Tibial nerve (tissue), 4 donors: Measurements from ENCODE around the gene ZNF521. TPM values are rescaled to one million over a fixed set of nuclear protein-coding genes. Genes with fewer than 3 reads are reported as not detected.

Experiments
- DNase-seq, 2 donors: peaks; one replicate each; pipeline ENCODE4 v3.0.0-alpha.2; 2019; ENCODE audit warnings: low spot score in 2 of 2
- H3K27ac ChIP-seq, 4 donors: fragments of 200-600 bp; sonication (generic) in 3 of 4; one replicate each; pipeline ENCODE4 v1.5.1; 2017 to 2019; ENCODE audit warnings: mild to moderate bottlenecking in 1 of 4
- H3K27me3 ChIP-seq, 2 donors: fragments of 200-600 bp; sonication (generic) in 1 of 2; one replicate each; pipeline versions ENCODE4 v1.5.1 to v1.6.0; 2017 to 2019
- H3K36me3 ChIP-seq, 3 donors: fragments of 200-600 bp; sonication (generic); one replicate each; pipeline ENCODE4 v1.5.1; 2018 to 2019
- H3K4me1 ChIP-seq, 4 donors: fragments of 200-600 bp; sonication (generic) in 3 of 4; one replicate each; pipeline ENCODE4 v1.5.1; 2017 to 2019
- H3K4me3 ChIP-seq, 4 donors: fragments of 200-600 bp; sonication (generic) in 3 of 4; one replicate each; pipeline ENCODE4 v1.5.1; 2017 to 2019; ENCODE audit warnings: mild to moderate bottlenecking in 1 of 4, moderate library complexity in 1 of 4
- H3K9me3 ChIP-seq, 4 donors: fragments of 200-600 bp; sonication (generic) in 3 of 4; one replicate each; pipeline ENCODE4 v1.5.1; 2017 to 2019
- EP300 ChIP-seq, 2 donors: sonication (generic); formaldehyde crosslinking; IDR thresholded peaks; one replicate each; pipeline ENCODE4 v1.6.1; 2017; ENCODE audit warnings: antibody characterized with exemption in 2 of 2, mild to moderate bottlenecking in 1 of 2
- POLR2A ChIP-seq, 2 donors: fragments of 450-650 bp; IDR thresholded peaks; one replicate each; pipeline ENCODE4 v1.6.1; 2017; ENCODE audit warnings: antibody characterized with exemption in 2 of 2, mild to moderate bottlenecking in 2 of 2, moderate library complexity in 2 of 2
- WGBS, 2 donors: methylation state at CpG; one replicate each; pipeline ENCODE4 v1.1.5; 2018; 5-methylcytosine and 5-hydroxymethylcytosine counted together
- total RNA-seq, 4 donors: library from RNA; depleted of rRNA; stranded (reverse); fragments of >200 nt; gene quantifications; one replicate each; pipeline ENCODE4 v1.1.0, GENCODE V29; 2016
- TF ChIP-seq, protein P1 (sequence below), 5 experiments: fragments of 200-600 bp in 3 of 5; fragments of 450-650 bp in 2 of 5; sonication (generic) in 3 of 5; IDR thresholded peaks; one replicate each; pipeline ENCODE4 v1.5.1; 2016 to 2019; ENCODE audit warnings: antibody characterized with exemption in 5 of 5, mild to moderate bottlenecking in 3 of 5, moderate library complexity in 2 of 5

The ZNF521 gene
- total RNA-seq, 4 donors from 2014 or later: 32.7 to 66.3 (median 43.4) TPM

DNA sequence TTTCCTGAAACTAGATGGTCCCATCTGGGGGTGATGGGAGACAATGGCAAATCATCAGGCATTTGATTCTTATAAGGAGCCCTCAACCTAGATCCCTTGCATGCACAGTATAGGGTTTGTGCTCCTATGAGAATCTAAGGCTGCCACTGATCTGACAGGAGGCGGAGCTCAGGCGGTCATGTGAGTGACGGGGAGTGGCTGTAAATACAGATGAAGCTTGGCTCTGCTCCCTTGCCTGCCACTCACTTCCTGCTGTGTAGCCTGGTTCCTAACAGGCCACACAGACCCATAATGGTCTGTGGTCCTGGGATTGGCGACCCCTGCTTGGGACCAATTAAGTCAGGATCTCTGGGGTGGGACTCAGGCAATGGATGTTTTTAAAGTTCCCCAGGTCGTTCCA is 293.4 kb downstream of the ZNF521 start:
- TF ChIP-seq, protein P1, sequence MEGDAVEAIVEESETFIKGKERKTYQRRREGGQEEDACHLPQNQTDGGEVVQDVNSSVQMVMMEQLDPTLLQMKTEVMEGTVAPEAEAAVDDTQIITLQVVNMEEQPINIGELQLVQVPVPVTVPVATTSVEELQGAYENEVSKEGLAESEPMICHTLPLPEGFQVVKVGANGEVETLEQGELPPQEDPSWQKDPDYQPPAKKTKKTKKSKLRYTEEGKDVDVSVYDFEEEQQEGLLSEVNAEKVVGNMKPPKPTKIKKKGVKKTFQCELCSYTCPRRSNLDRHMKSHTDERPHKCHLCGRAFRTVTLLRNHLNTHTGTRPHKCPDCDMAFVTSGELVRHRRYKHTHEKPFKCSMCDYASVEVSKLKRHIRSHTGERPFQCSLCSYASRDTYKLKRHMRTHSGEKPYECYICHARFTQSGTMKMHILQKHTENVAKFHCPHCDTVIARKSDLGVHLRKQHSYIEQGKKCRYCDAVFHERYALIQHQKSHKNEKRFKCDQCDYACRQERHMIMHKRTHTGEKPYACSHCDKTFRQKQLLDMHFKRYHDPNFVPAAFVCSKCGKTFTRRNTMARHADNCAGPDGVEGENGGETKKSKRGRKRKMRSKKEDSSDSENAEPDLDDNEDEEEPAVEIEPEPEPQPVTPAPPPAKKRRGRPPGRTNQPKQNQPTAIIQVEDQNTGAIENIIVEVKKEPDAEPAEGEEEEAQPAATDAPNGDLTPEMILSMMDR (IDR thresholded peaks at IDR 0.05): no peak
- TF ChIP-seq POLR2A (IDR thresholded peaks at IDR 0.05) (no peak), EP300 (IDR thresholded peaks at IDR 0.05) (no peak)
- WGBS, 2 donors: 88 to 90% methylated on average over 5 of the region's 5 CpGs
- Histone ChIP-seq H3K4me3 (no peak overlapping the region), H3K36me3 (no peaks in the 10 kb centered on the region), H3K27ac (no peak overlapping the region), H3K4me1 (peaks cover 0 to 14% (median 0%) of the 10 kb centered on the region in 4 donors), H3K27me3 (no peaks in the 10 kb centered on the region), H3K9me3 (no peaks in the 10 kb centered on the region)
- DNase-seq: no peak

DNA sequence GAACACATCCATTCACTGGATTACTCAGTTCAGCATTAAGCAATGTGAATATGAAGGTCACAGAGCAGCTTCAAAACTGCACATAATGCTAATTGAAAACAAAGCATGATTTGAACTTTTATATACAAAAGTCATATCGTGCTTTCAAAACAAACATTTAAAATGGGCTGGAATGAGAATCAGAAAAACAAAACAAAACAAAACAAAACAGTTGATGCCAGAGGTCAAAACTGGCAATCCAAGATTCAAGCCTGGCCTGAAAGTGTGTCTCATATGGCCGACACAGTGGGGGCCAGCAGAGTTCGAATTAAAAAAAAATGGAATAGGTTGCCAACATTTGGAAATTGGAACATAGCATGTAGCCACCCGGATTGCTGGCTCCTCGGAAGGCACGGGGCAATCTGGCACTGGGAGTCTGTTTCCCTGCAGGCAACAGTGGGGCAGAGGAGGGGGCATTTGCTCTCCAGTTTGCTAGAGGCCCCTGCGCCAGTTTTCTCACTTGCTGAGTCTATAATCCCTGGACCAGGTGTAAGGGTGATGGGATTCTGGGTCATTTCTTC is 294.4 kb downstream of the ZNF521 start:
- Histone ChIP-seq H3K27me3 (no peaks in the 10 kb centered on the region), H3K4me1 (peaks cover 0 to 14% (median 0%) of the 10 kb centered on the region in 4 donors), H3K27ac (no peak overlapping the region), H3K36me3 (no peaks in the 10 kb centered on the region), H3K9me3 (no peaks in the 10 kb centered on the region), H3K4me3 (no peak overlapping the region)
- no peak for DNase-seq
- TF ChIP-seq, protein P1 (IDR thresholded peaks at IDR 0.05): no peak
- TF ChIP-seq EP300 (IDR thresholded peaks at IDR 0.05) (no peak), POLR2A (IDR thresholded peaks at IDR 0.05) (no peak)
- WGBS, 2 donors: 30 to 47% methylated on average over 7 of the region's 7 CpGs

DNA sequence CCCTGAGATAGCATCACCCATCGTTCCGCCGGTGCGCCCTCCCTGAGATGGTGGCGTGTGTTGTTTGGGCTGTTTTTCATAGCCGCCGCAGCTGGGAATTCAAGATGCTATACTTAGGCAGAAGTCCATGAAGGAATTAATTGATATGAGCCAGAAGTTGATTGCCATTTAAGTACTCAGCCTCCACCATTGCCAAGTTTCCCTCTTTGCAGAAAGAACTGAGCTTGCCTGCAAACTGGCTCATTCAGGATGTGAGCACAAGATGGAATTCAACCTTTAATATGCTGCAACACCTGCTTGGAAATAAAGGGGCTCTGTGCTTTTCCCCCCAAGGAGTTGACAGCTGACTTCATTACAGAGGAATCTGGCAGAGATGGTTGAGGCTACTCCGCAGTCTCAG is 295.5 kb downstream of the ZNF521 start:
- Histone ChIP-seq H3K27ac (no peak overlapping the region), H3K36me3 (no peaks in the 10 kb centered on the region), H3K27me3 (no peaks in the 10 kb centered on the region), H3K4me3 (no peak overlapping the region), H3K4me1 (peaks cover 0 to 14% (median 0%) of the 10 kb centered on the region in 4 donors), H3K9me3 (no peaks in the 10 kb centered on the region)
- TF ChIP-seq POLR2A (IDR thresholded peaks at IDR 0.05): no peak
- no peak for TF ChIP-seq EP300 (IDR thresholded peaks at IDR 0.05)
- TF ChIP-seq, protein P1 (IDR thresholded peaks at IDR 0.05): no peak
- WGBS, 2 donors: 76 to 82% methylated on average over 8 of the region's 8 CpGs
- no peak for DNase-seq

DNA sequence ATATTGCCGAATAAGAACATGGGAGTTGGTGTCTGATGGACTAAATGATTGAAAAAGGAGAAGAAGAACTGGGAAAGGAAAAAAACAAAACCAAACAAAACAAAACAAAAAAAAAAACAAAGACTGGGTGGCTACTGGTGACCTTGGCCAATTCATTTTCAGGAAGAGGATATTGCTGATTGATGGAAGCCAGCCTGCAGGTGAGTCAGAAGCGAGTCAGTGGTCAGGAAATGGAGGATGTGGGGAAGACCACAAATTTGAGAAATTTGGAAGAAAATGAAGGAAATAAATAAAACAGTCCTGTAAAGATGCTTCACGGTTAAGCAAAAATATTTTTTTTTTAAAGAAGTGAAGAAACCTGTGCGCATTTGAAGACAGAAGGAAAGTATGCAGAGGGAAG is 296.9 kb downstream of the ZNF521 start:
- DNase-seq: no peak
- peaks cover 0 to 14% (median 0%) of the 10 kb centered on the region in 4 donors for H3K4me1 ChIP-seq
- no peaks in the 10 kb centered on the region for H3K9me3 ChIP-seq
- 88 to 92% methylated on average over 4 of the region's 4 CpGs for WGBS, 2 donors
- no peak overlapping the region for H3K4me3 ChIP-seq
- no peak overlapping the region for H3K27ac ChIP-seq
- H3K36me3 ChIP-seq: no peaks in the 10 kb centered on the region
- TF ChIP-seq, protein P1 (IDR thresholded peaks at IDR 0.05): no peak
- TF ChIP-seq POLR2A (IDR thresholded peaks at IDR 0.05) (no peak), EP300 (IDR thresholded peaks at IDR 0.05) (no peak)
- no peaks in the 10 kb centered on the region for H3K27me3 ChIP-seq

DNA sequence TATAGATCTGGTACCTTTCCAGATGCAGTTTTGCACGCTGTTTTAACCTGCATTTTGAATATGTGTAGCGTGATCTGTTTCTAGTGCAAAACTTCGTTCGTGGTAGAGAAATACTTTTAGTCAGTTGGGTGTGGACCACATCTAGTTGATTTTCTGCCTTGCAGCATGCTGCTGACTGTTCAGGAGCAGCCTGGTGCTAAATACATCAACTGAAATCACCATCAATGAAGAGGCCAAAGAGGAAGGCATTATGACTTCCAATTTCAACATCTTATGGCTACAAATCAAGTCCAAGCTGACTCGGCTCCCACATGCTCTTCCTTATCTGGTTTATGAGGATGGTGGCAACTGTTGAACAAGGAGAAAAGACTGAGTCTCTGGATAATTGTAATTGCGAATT is 298.5 kb downstream of the ZNF521 start:
- TF ChIP-seq EP300 (IDR thresholded peaks at IDR 0.05): no peak
- TF ChIP-seq, protein P1 (IDR thresholded peaks at IDR 0.05): no peak
- no peak for TF ChIP-seq POLR2A (IDR thresholded peaks at IDR 0.05)

More for the DNA sequence above, 298.5 kb downstream of the ZNF521 start:
- DNase-seq: no peak
- Histone ChIP-seq H3K36me3 (no peaks in the 10 kb centered on the region), H3K4me3 (no peak overlapping the region), H3K27me3 (no peaks in the 10 kb centered on the region), H3K4me1 (peaks cover 0 to 14% (median 0%) of the 10 kb centered on the region in 4 donors), H3K9me3 (no peaks in the 10 kb centered on the region), H3K27ac (no peak overlapping the region)
- 86 to 92% methylated on average over 6 of the region's 6 CpGs for WGBS, 2 donors
